HG02763 (cell line): ENCODE results near the gene HSPA1B.
"Not testable (repeated sequence)": the region's sequence is repeated elsewhere in the genome, so short reads cannot be mapped to it uniquely, and the experiment has no call there.

Experiments
- ATAC-seq: cut with Tn5 transposase; IDR thresholded peaks from one replicate; pipeline ENCODE4 v1.9.1; 2021; ENCODE audit warnings: mild to moderate bottlenecking, moderate library complexity; ENCODE audit not compliant: unreplicated experiment

The HSPA1B gene

GRCh38 chr6:31825553-31825952, 2.0 kb upstream of the HSPA1B start:
- ATAC-seq, result no peak

DNA sequence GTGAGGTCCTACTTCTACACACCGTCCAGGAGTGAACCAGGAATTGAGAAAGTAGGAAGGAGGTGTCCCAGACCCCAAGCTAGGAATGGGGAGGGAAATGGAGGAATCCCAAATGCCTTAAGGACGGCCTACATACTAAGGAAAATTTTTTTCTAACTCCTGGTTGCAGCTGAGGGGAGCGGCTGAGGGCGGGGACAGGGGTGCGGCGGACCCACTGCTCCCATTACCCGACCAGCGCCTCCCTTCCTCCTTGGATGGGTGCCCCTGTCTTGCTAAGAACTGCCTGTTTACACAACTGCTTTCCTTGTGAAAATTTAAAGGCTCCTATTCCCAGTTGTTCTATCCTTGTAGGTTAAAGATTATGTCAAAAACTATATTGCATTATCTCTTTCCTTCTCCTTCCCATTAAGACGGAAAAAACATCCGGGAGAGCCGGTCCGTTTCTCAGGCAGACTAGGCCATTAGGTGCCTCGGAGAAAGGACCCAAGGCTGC, 699 bp upstream of the HSPA1B start:
- no peak for ATAC-seq

- ATAC-seq, result no peak
Observed at GRCh38 chr6:31829633-31830283, 2.2 kb downstream of the HSPA1B start.

- ATAC-seq, result no peak
Observed at GRCh38 chr6:31830886-31831335, 3.4 kb downstream of the HSPA1B start.

DNA sequence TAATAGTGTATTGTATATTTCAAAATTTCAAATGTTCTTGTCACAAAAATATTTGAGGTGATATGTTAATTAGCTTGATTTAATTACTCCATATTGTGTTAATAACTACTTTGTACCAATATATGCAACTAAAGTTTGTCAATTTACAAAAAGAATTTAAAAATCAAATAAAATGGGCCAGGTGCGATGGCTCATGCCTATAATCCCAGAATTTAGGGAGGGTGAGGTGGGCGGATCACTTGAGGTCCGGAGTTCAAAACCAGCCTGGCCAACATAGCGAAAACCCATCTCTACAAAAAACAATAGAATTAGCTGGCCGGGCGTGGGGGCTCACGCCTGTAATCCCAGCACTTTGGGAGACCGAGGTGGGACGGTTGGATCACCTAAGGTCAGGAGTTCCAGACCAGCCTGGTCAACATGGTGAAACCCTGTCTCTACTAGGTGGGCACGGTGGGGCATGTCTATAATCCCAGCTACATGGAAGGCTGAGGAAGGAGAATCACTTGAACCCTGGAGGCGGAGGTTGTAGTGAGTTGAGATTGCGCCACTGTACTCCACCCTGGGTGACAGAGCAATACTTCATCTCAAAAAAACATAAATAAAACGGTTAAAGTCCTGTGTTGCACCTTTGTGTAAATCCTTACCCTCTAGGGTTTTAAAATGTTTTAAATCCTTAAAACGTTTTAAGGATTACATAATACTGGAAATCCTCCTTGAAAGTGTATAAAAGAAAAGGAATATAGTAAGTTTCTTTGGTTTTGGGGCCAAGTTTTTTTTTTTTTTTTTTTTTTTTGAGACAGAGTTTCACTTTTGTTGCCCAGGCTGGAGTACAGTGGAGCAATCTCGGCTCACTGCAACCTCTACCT, 4.0 kb downstream of the HSPA1B start:
- ATAC-seq, result no peak

DNA sequence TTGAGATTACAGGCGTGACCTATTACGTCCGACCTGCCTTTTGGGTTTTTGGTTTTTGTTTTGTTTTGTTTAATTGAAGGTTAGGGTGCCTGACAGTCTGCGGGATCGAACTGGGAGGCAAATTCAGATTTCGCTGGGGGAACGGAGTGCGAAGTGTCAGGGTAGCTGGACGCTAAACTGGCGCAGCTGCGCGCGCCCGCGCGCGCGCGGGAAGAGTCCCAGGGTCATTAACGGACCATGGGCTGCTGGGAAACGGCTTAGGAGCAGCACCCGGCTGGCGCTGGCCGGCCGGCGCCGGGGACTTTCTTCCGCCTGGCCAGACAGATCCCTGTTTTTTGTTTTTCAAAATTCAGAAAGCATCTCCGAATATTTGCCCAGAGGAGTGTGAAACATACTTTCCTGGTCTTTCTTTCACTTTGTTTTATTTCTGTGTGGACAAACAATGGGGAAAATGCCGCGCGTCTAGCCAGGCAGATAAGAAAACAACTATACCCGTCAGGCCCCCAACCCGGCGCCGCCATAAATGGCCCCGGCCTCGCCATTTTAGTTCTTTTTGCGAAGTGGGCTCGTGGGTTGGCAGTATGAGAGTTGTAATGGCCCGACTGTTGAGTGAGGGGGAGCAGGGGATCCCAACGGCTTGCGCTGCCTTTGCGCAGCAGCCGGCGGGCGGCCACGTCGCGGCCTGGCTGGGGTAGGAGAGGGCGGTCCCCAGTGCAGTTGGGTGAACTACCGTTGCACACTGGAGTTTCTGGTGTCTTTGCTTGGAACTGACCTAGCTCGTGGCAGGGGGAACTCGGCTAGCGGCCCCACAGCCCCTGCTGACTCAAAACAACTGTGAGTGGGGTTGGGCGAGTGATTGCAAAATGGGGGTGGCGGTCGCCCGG, 7.1 kb downstream of the HSPA1B start:
- ATAC-seq, result peak; percentile 43

DNA sequence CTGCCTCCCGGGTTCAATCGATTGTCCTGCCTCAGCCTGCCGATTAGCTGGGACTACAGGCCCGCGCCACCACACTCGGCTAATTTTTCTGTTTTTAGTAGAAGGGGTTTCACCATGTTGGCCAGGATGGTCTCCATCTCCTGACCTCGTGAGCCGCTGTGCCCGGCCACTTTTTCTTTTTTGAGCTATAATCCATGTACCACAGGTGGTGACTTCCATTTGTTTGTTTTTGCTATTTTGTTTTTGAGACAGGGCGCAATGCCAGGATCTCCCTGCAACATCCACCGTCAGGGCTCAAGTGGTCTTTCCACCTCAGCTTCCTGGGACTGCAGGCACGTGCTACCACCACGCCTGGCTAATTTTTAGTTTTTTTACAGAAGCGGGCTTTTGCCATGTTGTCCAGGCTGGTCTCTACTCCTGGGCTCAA, 8.5 kb downstream of the HSPA1B start:
- ATAC-seq, result no peak

- ATAC-seq, result no peak
Observed at GRCh38 chr6:31836474-31837368, 9.2 kb downstream of the HSPA1B start.

GRCh38 chr6:31837369-31838113, 10.0 kb downstream of the HSPA1B start:
- no peak for ATAC-seq

- ATAC-seq, result not testable (repeated sequence)
Observed at GRCh38 chr6:31838114-31838553, 10.6 kb downstream of the HSPA1B start.

- ATAC-seq, result no peak
Observed at GRCh38 chr6:31838968-31839367, 11.4 kb downstream of the HSPA1B start.

DNA sequence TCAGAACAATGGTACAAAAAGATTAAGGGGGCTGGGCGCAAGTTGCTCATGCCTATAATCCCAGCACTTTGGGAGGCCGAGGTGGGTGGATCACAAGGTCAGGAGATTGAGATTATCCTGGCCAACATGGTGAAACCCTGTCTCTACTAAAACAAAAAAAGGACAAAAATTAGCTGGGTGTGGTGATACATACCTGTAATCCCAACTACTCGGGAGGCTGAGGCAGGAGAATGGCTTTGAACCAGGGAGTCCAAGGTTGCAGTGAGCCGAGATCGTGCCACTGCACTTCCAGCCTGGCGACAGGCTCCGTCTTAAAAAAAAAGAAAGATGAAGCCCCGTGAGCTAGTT, 12.2 kb downstream of the HSPA1B start:
- not testable (repeated sequence) for ATAC-seq

- no peak for ATAC-seq
Observed at GRCh38 chr6:31842053-31842452, 14.5 kb downstream of the HSPA1B start.

DNA sequence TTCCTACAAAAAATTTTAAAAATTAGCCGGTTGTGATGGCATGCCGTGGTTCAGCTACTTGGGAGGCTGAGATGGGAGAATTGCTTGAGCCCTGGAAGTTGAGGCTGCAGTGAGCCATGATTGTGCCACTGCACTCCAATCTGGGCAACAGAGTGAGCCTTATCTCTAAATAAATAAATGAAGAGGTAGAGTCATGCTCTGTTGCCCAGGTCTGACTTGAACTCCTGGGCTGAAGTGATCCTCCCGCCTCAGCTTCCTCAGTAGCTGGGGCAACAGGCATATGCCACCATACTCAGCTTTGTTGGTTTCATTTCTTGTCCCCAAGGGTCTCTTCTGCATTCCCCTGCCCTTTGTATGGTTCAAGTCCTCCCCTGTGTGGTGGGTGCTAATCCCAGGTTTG, 17.0 kb downstream of the HSPA1B start:
- ATAC-seq, result no peak

DNA sequence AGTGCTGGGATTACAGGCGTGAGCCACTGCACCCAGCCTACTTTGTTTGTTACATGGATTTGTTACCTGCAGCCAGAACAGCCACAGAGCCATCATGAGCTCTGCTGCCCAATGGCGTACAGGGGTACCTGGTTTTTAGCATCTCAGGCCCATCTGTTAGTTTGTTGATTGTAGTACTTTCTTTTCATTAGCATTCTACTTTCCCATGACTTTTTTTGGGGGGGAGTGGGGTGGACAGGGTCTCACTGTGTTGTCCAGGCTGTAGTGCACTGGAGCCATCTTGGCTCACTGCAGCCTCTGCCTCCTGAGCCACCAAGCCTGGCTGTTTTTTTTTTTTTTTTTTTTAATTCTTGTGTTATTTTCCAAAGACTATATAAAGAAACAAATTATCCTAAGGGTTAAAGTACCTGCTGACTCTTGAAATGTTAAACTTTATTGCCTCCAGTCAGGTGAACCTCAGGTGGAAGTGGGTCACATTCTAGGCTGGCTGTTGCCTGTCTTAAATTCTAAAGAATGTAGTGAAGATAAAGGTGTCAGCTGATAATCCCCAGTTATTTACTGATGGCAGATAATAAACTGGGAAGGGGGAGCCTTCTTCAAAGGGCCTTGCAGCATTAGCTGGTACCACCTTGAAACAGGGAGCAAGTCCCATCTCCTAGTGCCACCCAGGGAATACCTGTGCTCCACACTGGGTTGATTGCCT, 19.9 kb downstream of the HSPA1B start:
- ATAC-seq, result no peak

DNA sequence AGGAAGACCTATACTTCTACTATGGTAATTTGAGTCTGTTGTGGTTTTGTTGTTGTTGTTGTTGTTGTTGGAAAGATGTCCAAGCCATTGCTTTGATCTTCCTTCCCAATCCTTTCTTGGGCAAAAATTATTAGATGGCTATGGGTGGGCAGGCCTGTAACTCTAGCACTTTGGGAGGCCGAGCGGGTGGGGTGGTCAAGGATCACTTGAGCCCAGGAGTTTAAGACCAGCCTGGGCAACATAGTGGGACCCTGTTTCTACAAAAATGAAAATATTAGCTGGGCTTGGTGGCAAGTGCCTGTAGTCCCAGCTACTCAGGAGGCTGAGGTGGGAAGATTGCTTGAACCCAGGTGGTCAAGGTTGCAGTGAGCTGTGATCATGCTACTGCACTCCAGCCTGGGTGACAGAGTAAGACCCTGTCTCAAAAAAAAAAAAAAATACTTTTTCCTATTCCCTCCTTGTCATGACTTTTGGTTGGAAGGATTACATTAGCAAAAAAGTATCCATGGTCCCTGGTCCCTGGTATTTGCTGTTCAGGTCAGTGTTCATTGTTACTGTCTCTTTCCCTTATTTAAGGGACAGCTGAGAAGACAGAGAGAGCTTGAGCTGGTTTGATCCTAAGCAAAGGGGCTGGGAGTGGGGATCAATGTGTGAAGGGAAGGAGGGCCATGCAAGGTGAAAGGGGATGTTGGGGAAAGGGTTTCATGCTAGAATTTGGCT, 23.4 kb downstream of the HSPA1B start:
- ATAC-seq, result no peak

- ATAC-seq, result no peak
Observed at GRCh38 chr6:31851485-31851832, 23.9 kb downstream of the HSPA1B start.
